Gastrocnemius medialis (tissue), 4 donors: ENCODE measurements around the gene NAV2. TPM values are rescaled to one million over a fixed set of nuclear protein-coding genes. Genes with fewer than 3 reads are reported as not detected.
"Not testable (repeated sequence)": the region's sequence is repeated elsewhere in the genome, so short reads cannot be mapped to it uniquely, and the experiment has no call there.

Experiments
- ATAC-seq, 2 donors: fragments of 150-250 bp; one replicate each; pipeline ENCODE4 v1.9.1; 2016
- DNase-seq, 2 donors: peaks; one replicate each; pipeline ENCODE4 v3.0.0-alpha.2; 2019
- H3K27ac ChIP-seq, 4 donors: fragments of 200-600 bp; sonication (generic); 1 replicate in 1 of 4; 2 replicates in 3 of 4; pipeline ENCODE4 v1.5.1; 2016 to 2018; ENCODE audit warnings: mild to moderate bottlenecking in 2 of 4, moderate library complexity in 1 of 4
- H3K27me3 ChIP-seq, 3 donors: fragments of 200-600 bp; sonication (generic) in 2 of 3; 1 replicate in 1 of 3; 2 replicates in 2 of 3; pipeline versions ENCODE4 v1.5.1 to v1.6.0; 2016 to 2019; ENCODE audit warnings: mild to moderate bottlenecking in 1 of 3, moderate library complexity in 1 of 3
- H3K36me3 ChIP-seq, 2 donors: fragments of 200-600 bp; sonication (generic) in 1 of 2; one replicate each; pipeline ENCODE4 v1.5.1; 2017 to 2018
- H3K4me1 ChIP-seq, 2 donors: fragments of 200-600 bp; sonication (generic) in 1 of 2; one replicate each; pipeline ENCODE4 v1.5.1; 2016 to 2017; ENCODE audit warnings: mild to moderate bottlenecking in 2 of 2
- H3K4me3 ChIP-seq, 4 donors: fragments of 200-600 bp; sonication (generic) in 3 of 4; 1 replicate in 1 of 4; 2 replicates in 3 of 4; pipeline ENCODE4 v1.5.1; 2016 to 2019; ENCODE audit warnings: mild to moderate bottlenecking in 2 of 4
- H3K9me3 ChIP-seq, 3 donors: fragments of 200-600 bp; sonication (generic) in 2 of 3; 1 replicate in 1 of 3; 2 replicates in 2 of 3; pipeline ENCODE4 v1.5.1; 2016 to 2019
- CTCF ChIP-seq, 5 experiments: fragments of 450-650 bp in 3 of 5; fragments of 200-600 bp in 2 of 5; sonication (generic) in 2 of 5; IDR thresholded peaks in 4 of 5; conservative IDR thresholded peaks in 1 of 5; 1 replicate in 4 of 5; 2 replicates in 1 of 5; pipeline ENCODE4 v1.5.1; 2016 to 2019; ENCODE audit warnings: antibody characterized with exemption in 5 of 5, mild to moderate bottlenecking in 3 of 5, moderate library complexity in 3 of 5
- POLR2A ChIP-seq, 2 donors: fragments of 450-650 bp; IDR thresholded peaks; one replicate each; pipeline ENCODE4 v1.6.1; 2017; ENCODE audit warnings: antibody characterized with exemption in 2 of 2, mild to moderate bottlenecking in 2 of 2, moderate library complexity in 2 of 2
- in situ Hi-C, 4 donors: fragments of 200-750 bp; cut with MboI; loops; one replicate each; pipeline versions ENCODE4 v1.15.0 to v1.8.0; 2017; ENCODE audit warnings: low sequenced_read_pairs in 4 of 4
- intact Hi-C: fragments of 100-400 bp; cut with DNase I; formaldehyde crosslinking; loops from one replicate; pipeline ENCODE4 v1.15.1; 2023; ENCODE audit warnings: low total_unique reads
- total RNA-seq, 4 donors: library from RNA; depleted of rRNA; stranded (reverse); fragments of >200 nt; gene quantifications; one replicate each; pipeline versions ENCODE4 v1.1.0 to v1.2.3, GENCODE V29; 2016

NAV2 gene
- total RNA-seq, 4 donors from 2014 or later: 3.2 to 7.7 (median 5.5) TPM

- intact Hi-C loops: no loop called here
- ATAC-seq: no peak
- Histone ChIP-seq H3K27ac (no peak overlapping the region), H3K4me3 (no peak overlapping the region), H3K36me3 (no peaks in the 10 kb centered on the region), H3K4me1 (peaks cover 1 to 12% of the 10 kb centered on the region in 2 donors), H3K27me3 (no peaks in the 10 kb centered on the region), H3K9me3 (no peaks in the 10 kb centered on the region)
- in situ Hi-C loops: loop anchor here in 3 of 4 donors (10.0 to 25.0 kb wide), 3 partner anchors 146 to 396 kb away; no protein-coding TSS in a partner anchor
- TF ChIP-seq POLR2A (IDR thresholded peaks at IDR 0.05): no peak
- TF ChIP-seq CTCF (IDR thresholded peaks at IDR 0.05 in 4 of 5, conservative IDR thresholded peaks at IDR 0.05 in 1 of 5): no peak
- DNase-seq: no peak
Observed at GRCh38 chr11:19959210-19959609, 246.6 kb downstream of the NAV2 start.

DNA sequence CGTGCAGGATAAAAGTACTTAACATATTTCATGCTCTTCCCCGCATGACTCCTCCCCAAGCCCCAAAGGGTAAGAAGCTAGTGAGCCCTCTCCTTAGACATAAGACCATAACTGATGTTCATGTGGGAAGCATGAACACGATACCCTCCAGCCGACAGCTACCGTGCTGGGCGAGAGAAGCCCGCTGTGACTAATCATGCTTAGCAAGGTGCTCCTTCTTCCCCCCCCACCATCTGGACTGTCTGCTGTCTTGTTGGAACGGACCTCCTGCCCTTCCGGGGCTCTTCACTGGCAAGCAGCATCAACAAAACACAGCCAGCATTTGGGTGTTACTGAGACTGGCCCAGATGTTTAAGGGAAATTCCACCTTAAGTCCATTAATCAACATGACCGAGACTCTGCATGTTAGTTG is 247.0 kb downstream of the NAV2 start:
- ATAC-seq (no peak), DNase-seq (no peak)
- H3K27me3 ChIP-seq: no peaks in the 10 kb centered on the region
- H3K4me1 ChIP-seq: peaks cover 0 to 7% of the 10 kb centered on the region in 2 donors
- H3K4me3 ChIP-seq: no peak overlapping the region
- in situ Hi-C loops: loop anchor here in 3 of 4 donors (10.0 to 25.0 kb wide), 3 partner anchors 145 to 395 kb away; no protein-coding TSS in a partner anchor
- no peak overlapping the region for H3K27ac ChIP-seq
- intact Hi-C loops: no loop called here
- no peaks in the 10 kb centered on the region for H3K9me3 ChIP-seq
- no peak for TF ChIP-seq POLR2A (IDR thresholded peaks at IDR 0.05)
- TF ChIP-seq CTCF (IDR thresholded peaks at IDR 0.05 in 4 of 5, conservative IDR thresholded peaks at IDR 0.05 in 1 of 5): no peak
- H3K36me3 ChIP-seq: no peaks in the 10 kb centered on the region

DNA sequence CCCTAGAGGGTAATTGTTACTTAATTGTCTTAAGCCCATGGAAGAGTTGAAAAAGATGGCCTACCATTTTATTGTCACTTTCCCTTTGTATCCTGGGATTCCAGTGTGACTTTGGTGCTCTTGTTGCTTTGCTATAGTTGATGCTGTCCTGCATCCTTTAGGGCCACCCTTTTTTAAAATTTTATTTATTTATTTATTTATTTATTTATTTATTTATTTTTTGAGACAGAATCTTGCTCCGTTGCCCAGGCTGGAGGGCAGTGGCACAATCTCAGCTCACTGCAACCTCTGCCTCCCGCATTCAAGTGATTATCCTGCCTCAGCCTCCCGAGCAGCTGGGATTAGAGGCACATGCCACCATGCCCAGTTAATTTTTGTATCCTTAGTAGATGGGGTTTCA is 247.8 kb downstream of the NAV2 start:
- intact Hi-C loops, H3K27ac ChIP-seq, H3K4me3 ChIP-seq, ATAC-seq, H3K9me3 ChIP-seq, H3K27me3 ChIP-seq, H3K36me3 ChIP-seq, H3K4me1 ChIP-seq, DNase-seq: not testable (repeated sequence)
- in situ Hi-C loops: loop anchor here in 1 of 4 donors (25.0 kb wide), 1 partner anchor 377 kb away; no protein-coding TSS in a partner anchor

- H3K9me3 ChIP-seq: no peaks in the 10 kb centered on the region
- intact Hi-C loops: no loop called here
- no peak overlapping the region for H3K27ac ChIP-seq
Observed at GRCh38 chr11:19961225-19961624, 248.6 kb downstream of the NAV2 start.

More at GRCh38 chr11:19961225-19961624, 248.6 kb downstream of the NAV2 start:
- Histone ChIP-seq H3K27me3 (no peaks in the 10 kb centered on the region), H3K36me3 (no peaks in the 10 kb centered on the region), H3K4me3 (no peak overlapping the region), H3K4me1 (no peaks in the 10 kb centered on the region)
- DNase-seq (no peak), ATAC-seq (no peak)
- TF ChIP-seq CTCF (IDR thresholded peaks at IDR 0.05 in 4 of 5, conservative IDR thresholded peaks at IDR 0.05 in 1 of 5): no peak
- no peak for TF ChIP-seq POLR2A (IDR thresholded peaks at IDR 0.05)
- in situ Hi-C loops: loop anchor here in 1 of 4 donors (25.0 kb wide), 1 partner anchor 376 kb away; no protein-coding TSS in a partner anchor
